ENCODE measurements around the gene CNTN4.

CNTN4 gene

GRCh38 chr3:3082234-3082924, 983.7 kb downstream of the CNTN4 start:
- Histone ChIP-seq H3K4me3 (ENCODE audit: low read length) (peak overlapping the region; percentile 58), H3K4me2 (ENCODE audit: low read length) (peak overlapping the region; percentile 74), H3K9me3 (ENCODE audit: insufficient read depth, low read length) (no peaks in the 10 kb centered on the region), H3K27ac (ENCODE audit: low read length) (peak overlapping the region; percentile 88), H4K20me1 (ENCODE audit: insufficient read depth, low read length) (no peaks in the 10 kb centered on the region), H3K9ac (ENCODE audit: low read length) (peak overlapping the region; percentile 56), H3K27me3 (ENCODE audit: low read depth, low read length) (no peaks in the 10 kb centered on the region; the same call in 1 of the 2 replicates), H2AFZ (ENCODE audit: low read depth, low read length) (no peak overlapping the region), H3K4me1 (ENCODE audit: low read length) (peaks cover 72% of the 10 kb centered on the region), H3K36me3 (replicated peaks; ENCODE audit: low read depth, low read length) (no peaks in the 10 kb centered on the region), H3K79me2 (ENCODE audit: low read length) (no peaks in the 10 kb centered on the region)
- no peak for TF ChIP-seq EZH2phosphoT487 (IDR thresholded peaks at IDR 0.05; ENCODE audit: low read depth)

- TF ChIP-seq EZH2phosphoT487 (IDR thresholded peaks at IDR 0.05; ENCODE audit: low read depth) (no peak), CTCF (IDR thresholded peaks at IDR 0.05; ENCODE audit: low read depth, low read length) (no peak)
- Histone ChIP-seq H4K20me1 (ENCODE audit: insufficient read depth, low read length) (no peaks in the 10 kb centered on the region), H3K27me3 (ENCODE audit: low read depth, low read length) (no peaks in the 10 kb centered on the region), H3K4me3 (ENCODE audit: low read length) (no peak overlapping the region), H3K9ac (ENCODE audit: low read length) (no peak overlapping the region), H3K4me1 (ENCODE audit: low read length) (peaks cover 96% of the 10 kb centered on the region), H3K79me2 (ENCODE audit: low read length) (no peaks in the 10 kb centered on the region), H3K9me3 (ENCODE audit: insufficient read depth, low read length) (peaks cover 1% of the 10 kb centered on the region; the same call in 1 of the 2 replicates), H3K36me3 (replicated peaks; ENCODE audit: low read depth, low read length) (no peaks in the 10 kb centered on the region), H2AFZ (ENCODE audit: low read depth, low read length) (no peak overlapping the region), H3K27ac (ENCODE audit: low read length) (no peak overlapping the region), H3K4me2 (ENCODE audit: low read length) (no peak overlapping the region)
Measured at GRCh38 chr3:3084890-3085289, 986.2 kb downstream of the CNTN4 start.

- Histone ChIP-seq H2AFZ (ENCODE audit: low read depth, low read length) (no peak overlapping the region), H3K9me3 (ENCODE audit: insufficient read depth, low read length) (peaks cover 4% of the 10 kb centered on the region; the same call in 1 of the 2 replicates), H3K79me2 (ENCODE audit: low read length) (no peaks in the 10 kb centered on the region), H3K36me3 (replicated peaks; ENCODE audit: low read depth, low read length) (no peaks in the 10 kb centered on the region), H3K4me3 (ENCODE audit: low read length) (no peak overlapping the region), H3K4me2 (ENCODE audit: low read length) (peak overlapping the region; percentile 61), H3K27me3 (ENCODE audit: low read depth, low read length) (no peaks in the 10 kb centered on the region), H3K27ac (ENCODE audit: low read length) (peak overlapping the region; percentile 68), H3K4me1 (ENCODE audit: low read length) (peaks cover 90% of the 10 kb centered on the region), H4K20me1 (ENCODE audit: insufficient read depth, low read length) (no peaks in the 10 kb centered on the region), H3K9ac (ENCODE audit: low read length) (peak overlapping the region; percentile 15; the same call in 1 of the 2 replicates)
- no peak for TF ChIP-seq CTCF (IDR thresholded peaks at IDR 0.05; ENCODE audit: low read depth, low read length)
- TF ChIP-seq EZH2phosphoT487 (IDR thresholded peaks at IDR 0.05; ENCODE audit: low read depth): no peak
Measured at GRCh38 chr3:3085782-3086181, 987.1 kb downstream of the CNTN4 start.

- Histone ChIP-seq H3K9ac (ENCODE audit: low read length) (peak overlapping the region; percentile 15; the same call in 1 of the 2 replicates), H3K36me3 (replicated peaks; ENCODE audit: low read depth, low read length) (no peaks in the 10 kb centered on the region), H2AFZ (ENCODE audit: low read depth, low read length) (no peak overlapping the region), H3K4me2 (ENCODE audit: low read length) (peak overlapping the region; percentile 61), H3K4me1 (ENCODE audit: low read length) (peaks cover 86% of the 10 kb centered on the region), H3K27ac (ENCODE audit: low read length) (peak overlapping the region; percentile 68), H3K27me3 (ENCODE audit: low read depth, low read length) (no peaks in the 10 kb centered on the region), H4K20me1 (ENCODE audit: insufficient read depth, low read length) (no peaks in the 10 kb centered on the region), H3K4me3 (ENCODE audit: low read length) (no peak overlapping the region), H3K9me3 (ENCODE audit: insufficient read depth, low read length) (peaks cover 4% of the 10 kb centered on the region; the same call in 1 of the 2 replicates), H3K79me2 (ENCODE audit: low read length) (no peaks in the 10 kb centered on the region)
- no peak for TF ChIP-seq CTCF (IDR thresholded peaks at IDR 0.05; ENCODE audit: low read depth, low read length)
- TF ChIP-seq EZH2phosphoT487 (IDR thresholded peaks at IDR 0.05; ENCODE audit: low read depth): no peak
Measured at GRCh38 chr3:3086239-3086638, 987.6 kb downstream of the CNTN4 start.

All from OCI-LY3 (cell line).